Measurements from ENCODE around the gene ABCA7. TPM values are rescaled to one million over a fixed set of nuclear protein-coding genes. Genes with fewer than 3 reads are reported as not detected.
A peak's percentile ranks its signal among the peaks of the same experiment; 100 is the strongest.

The ABCA7 gene
- total and polyA plus RNA-seq, 7 donors, result 1.8 to 25.1 (median 9.9) TPM

DNA sequence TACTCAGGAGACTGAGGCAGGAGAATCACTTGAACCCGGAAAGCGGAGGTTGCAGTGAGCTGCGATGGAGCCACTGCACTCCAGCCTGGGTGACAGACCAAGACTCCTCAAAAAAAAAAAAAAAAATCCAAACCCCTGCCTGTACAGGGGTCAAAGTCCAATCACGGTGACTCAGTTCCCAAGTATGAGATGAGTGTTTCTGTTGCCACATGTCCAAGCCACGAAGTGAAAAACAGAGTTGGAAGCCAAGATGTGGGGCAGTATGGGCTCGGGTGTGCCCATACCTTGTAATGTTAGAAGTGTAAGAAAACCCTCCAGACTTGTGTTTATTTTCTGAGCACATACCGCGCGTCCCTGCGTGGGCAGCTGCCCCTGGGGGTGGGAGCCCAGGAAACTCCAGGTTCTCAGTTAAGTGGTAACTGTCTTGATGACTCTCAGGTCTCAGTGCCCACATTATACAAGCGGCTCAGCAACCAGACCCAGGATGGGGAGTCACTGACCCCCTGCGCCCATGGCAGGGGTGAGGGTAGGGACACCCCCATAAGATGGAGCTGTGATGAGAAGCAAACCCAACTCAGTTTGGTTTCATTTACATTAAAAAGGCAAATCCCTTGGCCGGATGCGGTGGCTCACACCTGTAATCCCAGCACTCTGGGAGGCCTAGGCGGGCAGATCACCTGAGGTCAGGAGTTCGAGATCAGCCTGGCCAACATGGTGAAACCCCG, 62.7 kb downstream of the ABCA7 start:
- 45 to 65% methylated on average over 17 of the region's 17 CpGs for WGBS, 2 donors
- H3K27ac ChIP-seq, result peak overlapping the region; percentile 98 to 100 (median 100)
- TF ChIP-seq POLR2AphosphoS5 (IDR thresholded peaks at IDR 0.05), result peak; percentile 21 to 70 (median 60)
- TF ChIP-seq POLR2A (IDR thresholded peaks at IDR 0.05), result no peak
- H3K27me3 ChIP-seq, result no peaks in the 10 kb centered on the region
- H3K9me3 ChIP-seq, result no peaks in the 10 kb centered on the region
- H3K4me3 ChIP-seq, result no peak overlapping the region
- intact Hi-C loops (cut with DNase I), result loop anchor here (5.0 to 10.0 kb wide), 2 partner anchors 178 to 425 kb away; partner anchors contain the start of genes ARID3A and FSTL3
- no peak for DNase-seq
- peaks cover 0 to 57% (median 54%) of the 10 kb centered on the region in 4 donors for H3K4me1 ChIP-seq
- H3K36me3 ChIP-seq, result peaks cover 0 to 20% (median 16%) of the 10 kb centered on the region in 4 donors

GRCh38 chr19:1103132-1103707, 63.3 kb downstream of the ABCA7 start:
- intact Hi-C loops (cut with DNase I), result loop anchor here (5.0 to 10.0 kb wide), 2 partner anchors 178 to 426 kb away; partner anchors contain the start of genes ARID3A and FSTL3

GRCh38 chr19:1103708-1104310, 63.9 kb downstream of the ABCA7 start, which contains the start of gene GPX4:
GPX4 (plus strand) TSS chr19:1103994; CDS start chr19:1104044, 50 bp downstream.
- 0% methylated on average over 75 of the region's 75 CpGs for WGBS, 2 donors
- DNase-seq, result peak; percentile 100
- peaks cover 0 to 53% (median 50%) of the 10 kb centered on the region in 4 donors for H3K4me1 ChIP-seq
- TF ChIP-seq POLR2A (IDR thresholded peaks at IDR 0.05) (peak; percentile 82 to 88), EP300 (IDR thresholded peaks at IDR 0.05) (peak in 1 of 4 donors; percentile 41), POLR2AphosphoS5 (IDR thresholded peaks at IDR 0.05) (peak; percentile 92 to 99 (median 99))
- TF ChIP-seq, protein P1, sequence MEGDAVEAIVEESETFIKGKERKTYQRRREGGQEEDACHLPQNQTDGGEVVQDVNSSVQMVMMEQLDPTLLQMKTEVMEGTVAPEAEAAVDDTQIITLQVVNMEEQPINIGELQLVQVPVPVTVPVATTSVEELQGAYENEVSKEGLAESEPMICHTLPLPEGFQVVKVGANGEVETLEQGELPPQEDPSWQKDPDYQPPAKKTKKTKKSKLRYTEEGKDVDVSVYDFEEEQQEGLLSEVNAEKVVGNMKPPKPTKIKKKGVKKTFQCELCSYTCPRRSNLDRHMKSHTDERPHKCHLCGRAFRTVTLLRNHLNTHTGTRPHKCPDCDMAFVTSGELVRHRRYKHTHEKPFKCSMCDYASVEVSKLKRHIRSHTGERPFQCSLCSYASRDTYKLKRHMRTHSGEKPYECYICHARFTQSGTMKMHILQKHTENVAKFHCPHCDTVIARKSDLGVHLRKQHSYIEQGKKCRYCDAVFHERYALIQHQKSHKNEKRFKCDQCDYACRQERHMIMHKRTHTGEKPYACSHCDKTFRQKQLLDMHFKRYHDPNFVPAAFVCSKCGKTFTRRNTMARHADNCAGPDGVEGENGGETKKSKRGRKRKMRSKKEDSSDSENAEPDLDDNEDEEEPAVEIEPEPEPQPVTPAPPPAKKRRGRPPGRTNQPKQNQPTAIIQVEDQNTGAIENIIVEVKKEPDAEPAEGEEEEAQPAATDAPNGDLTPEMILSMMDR (IDR thresholded peaks at IDR 0.05), result no peak
- intact Hi-C loops (cut with DNase I), result loop anchor here (2.0 to 10.0 kb wide), 3 partner anchors 137 to 427 kb away; partner anchors contain the start of genes ARID3A, ATP5F1D and FSTL3
- H3K4me3 ChIP-seq, result peak within 1 kb of the TSS; percentile 77 to 98 (median 94)
- H3K36me3 ChIP-seq, result peaks cover 0 to 32% (median 28%) of the 10 kb centered on the region in 4 donors
- H3K27ac ChIP-seq, result peak within 1 kb of the TSS; percentile 98 to 100 (median 100)
- no peaks in the 10 kb centered on the region for H3K27me3 ChIP-seq
- H3K9me3 ChIP-seq, result no peaks in the 10 kb centered on the region

More at GRCh38 chr19:1103132-1103707, 63.3 kb downstream of the ABCA7 start:
- no peak for DNase-seq
- Histone ChIP-seq H3K27me3 (no peaks in the 10 kb centered on the region), H3K27ac (peak overlapping the region; percentile 98 to 100 (median 100)), H3K9me3 (no peaks in the 10 kb centered on the region), H3K4me1 (peaks cover 0 to 55% (median 53%) of the 10 kb centered on the region in 4 donors), H3K36me3 (peaks cover 0 to 26% (median 22%) of the 10 kb centered on the region in 4 donors), H3K4me3 (peak overlapping the region; percentile 14 to 98 (median 59))
- TF ChIP-seq, protein P1 (IDR thresholded peaks at IDR 0.05), result no peak
- TF ChIP-seq POLR2A (IDR thresholded peaks at IDR 0.05), result no peak
- no peak for TF ChIP-seq EP300 (IDR thresholded peaks at IDR 0.05)
- no peak for TF ChIP-seq POLR2AphosphoS5 (IDR thresholded peaks at IDR 0.05)
- 27 to 44% methylated on average over 20 of the region's 20 CpGs for WGBS, 2 donors

DNA sequence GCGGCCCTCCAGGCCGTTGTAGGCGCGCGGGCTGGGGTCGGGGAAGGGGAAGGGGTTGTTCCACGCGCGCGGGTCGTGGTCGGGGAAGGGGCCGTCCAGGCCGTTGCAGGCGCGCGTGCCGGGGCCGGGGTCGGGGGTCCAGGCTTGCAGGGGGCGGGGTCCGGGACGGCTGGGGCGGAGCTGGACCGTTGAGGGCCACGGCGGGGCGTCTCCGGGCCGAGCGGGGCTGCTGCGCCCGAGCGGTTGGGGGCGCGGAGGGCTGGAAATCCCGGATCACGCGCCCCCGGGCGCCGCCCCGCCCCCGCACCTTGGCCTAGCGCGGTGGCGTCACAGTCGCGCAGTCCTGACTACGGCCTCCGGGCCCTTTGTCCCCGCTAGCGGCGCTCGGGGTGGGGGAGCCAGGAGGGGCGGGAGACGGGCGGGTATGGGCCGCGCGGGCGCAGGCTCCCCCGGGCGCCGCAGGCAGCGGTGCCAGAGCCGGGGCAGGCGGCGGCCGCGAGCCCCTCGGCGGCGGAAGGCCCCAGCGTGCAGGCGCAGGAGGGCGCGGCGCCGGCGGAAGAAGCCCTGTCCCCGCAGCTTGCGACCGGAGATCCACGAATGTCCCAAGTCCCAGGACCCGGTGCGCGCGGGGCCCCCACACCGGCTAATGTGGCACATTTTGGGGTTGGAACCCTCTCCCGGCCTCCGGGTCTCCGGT, 64.6 kb downstream of the ABCA7 start:
- peaks cover 6 to 39% (median 34%) of the 10 kb centered on the region in 4 donors for H3K36me3 ChIP-seq
- DNase-seq, result peak; percentile 89
- no peaks in the 10 kb centered on the region for H3K9me3 ChIP-seq
- peak overlapping the region; percentile 98 to 100 (median 100) for H3K27ac ChIP-seq
- intact Hi-C loops (cut with DNase I), result loop anchor here (2.0 to 10.0 kb wide), 3 partner anchors 136 to 427 kb away; partner anchors contain the start of genes ARID3A, ATP5F1D and FSTL3
- TF ChIP-seq EP300 (IDR thresholded peaks at IDR 0.05) (no peak), POLR2A (IDR thresholded peaks at IDR 0.05) (no peak), POLR2AphosphoS5 (IDR thresholded peaks at IDR 0.05) (peak in 2 of 4 donors; percentile 8 to 58)
- TF ChIP-seq, protein P1 (IDR thresholded peaks at IDR 0.05), result no peak
- peak overlapping the region; percentile 77 to 98 (median 94) for H3K4me3 ChIP-seq
- WGBS, 2 donors, result 1% methylated on average over 93 of the region's 93 CpGs
- H3K4me1 ChIP-seq, result peaks cover 0 to 46% (median 44%) of the 10 kb centered on the region in 4 donors
- H3K27me3 ChIP-seq, result no peaks in the 10 kb centered on the region

Data from sigmoid colon (tissue), 7 donors.